ENCODE results near the gene VIPR1. TPM values are rescaled to one million over a fixed set of nuclear protein-coding genes. Genes with fewer than 3 reads are reported as not detected.

Gene VIPR1
- polyA plus RNA-seq, 3 donors from 2014 or later: 0.30 to 1.8 (median 0.60) TPM

GRCh38 chr3:42509111-42509510, 6.7 kb downstream of the VIPR1 start:
- Mint-ChIP-seq H3K27ac (peak overlapping the region in 1 of 6 donors; percentile 20), H3K27me3 (ENCODE audit: low read depth in 3 of 3) (peaks cover 2 to 12% (median 8%) of the 10 kb centered on the region in 3 donors), H3K36me3 (no peaks in the 10 kb centered on the region), H3K9me3 (peaks cover 0 to 2% (median 0%) of the 10 kb centered on the region in 6 donors), H3K4me3 (no peak overlapping the region), H3K4me1 (no peaks in the 10 kb centered on the region)
- no peak for DNase-seq

- Mint-ChIP-seq H3K27ac (no peak overlapping the region), H3K4me3 (no peak overlapping the region), H3K36me3 (no peaks in the 10 kb centered on the region), H3K9me3 (peaks cover 0 to 2% (median 0%) of the 10 kb centered on the region in 6 donors), H3K4me1 (no peaks in the 10 kb centered on the region), H3K27me3 (ENCODE audit: low read depth in 3 of 3) (peaks cover 5 to 13% (median 6%) of the 10 kb centered on the region in 3 donors)
- no peak for DNase-seq
Measured at GRCh38 chr3:42510325-42510724, 7.9 kb downstream of the VIPR1 start.

DNA sequence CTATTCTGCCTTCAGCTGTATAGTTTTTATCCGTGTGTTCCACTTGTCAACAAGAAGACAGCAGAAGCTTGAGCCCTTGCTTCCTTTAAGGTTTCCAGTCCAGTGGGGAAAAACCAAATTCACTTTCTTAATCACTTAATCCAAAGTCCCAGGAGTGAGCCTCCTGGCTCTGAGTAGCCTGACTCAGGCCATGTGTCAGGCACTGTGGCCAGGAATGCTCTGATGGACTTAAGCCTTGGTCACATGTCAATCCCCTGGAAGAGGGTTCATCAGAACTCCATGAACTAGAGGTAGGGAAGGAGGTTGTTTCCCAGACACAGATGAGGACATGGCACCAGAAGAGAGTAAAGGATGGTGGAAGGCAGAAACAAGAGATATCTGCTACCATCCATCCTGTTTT, 8.8 kb downstream of the VIPR1 start:
- Mint-ChIP-seq H3K27me3 (ENCODE audit: low read depth in 3 of 3) (peaks cover 5 to 13% (median 6%) of the 10 kb centered on the region in 3 donors), H3K27ac (no peak overlapping the region), H3K4me1 (no peaks in the 10 kb centered on the region), H3K9me3 (peaks cover 0 to 2% (median 0%) of the 10 kb centered on the region in 6 donors), H3K36me3 (no peaks in the 10 kb centered on the region), H3K4me3 (no peak overlapping the region)
- no peak for DNase-seq

GRCh38 chr3:42511736-42512135, 9.3 kb downstream of the VIPR1 start:
- Mint-ChIP-seq H3K4me1 (no peaks in the 10 kb centered on the region), H3K27me3 (ENCODE audit: low read depth in 3 of 3) (peaks cover 5 to 13% (median 6%) of the 10 kb centered on the region in 3 donors), H3K9me3 (peaks cover 0 to 2% (median 0%) of the 10 kb centered on the region in 6 donors), H3K4me3 (no peak overlapping the region), H3K27ac (no peak overlapping the region), H3K36me3 (no peaks in the 10 kb centered on the region)
- DNase-seq: no peak

DNA sequence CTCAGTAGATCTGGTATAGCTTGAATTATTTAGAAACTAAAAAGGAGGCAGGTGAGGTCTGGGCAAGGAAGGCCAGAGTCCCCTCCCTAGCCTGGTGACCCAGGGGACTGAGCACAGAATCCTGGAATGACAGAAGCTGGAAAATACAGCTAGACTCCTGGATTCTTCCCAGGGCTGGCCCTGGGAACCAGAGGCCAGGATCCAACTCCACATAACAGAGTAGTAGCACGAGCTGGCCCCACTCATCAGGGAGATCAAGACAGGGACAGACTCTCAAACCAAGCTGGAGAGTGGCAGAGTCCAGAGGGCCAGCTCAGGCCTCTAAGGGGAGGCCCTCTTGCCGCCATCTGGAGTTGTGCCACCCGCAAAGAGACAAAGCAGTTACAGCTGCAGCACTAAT, 10.7 kb downstream of the VIPR1 start:
- peaks cover 3 to 11% (median 5%) of the 10 kb centered on the region in 3 donors for H3K27me3 Mint-ChIP-seq (ENCODE audit: low read depth in 3 of 3)
- no peaks in the 10 kb centered on the region for H3K36me3 Mint-ChIP-seq
- H3K4me3 Mint-ChIP-seq: no peak overlapping the region
- no peaks in the 10 kb centered on the region for H3K9me3 Mint-ChIP-seq
- no peak for DNase-seq
- no peaks in the 10 kb centered on the region for H3K4me1 Mint-ChIP-seq
- H3K27ac Mint-ChIP-seq: no peak overlapping the region

GRCh38 chr3:42513521-42513920, 11.1 kb downstream of the VIPR1 start:
- Mint-ChIP-seq H3K9me3 (no peaks in the 10 kb centered on the region), H3K4me1 (no peaks in the 10 kb centered on the region), H3K36me3 (no peaks in the 10 kb centered on the region), H3K27me3 (ENCODE audit: low read depth in 3 of 3) (peaks cover 3 to 11% (median 4%) of the 10 kb centered on the region in 3 donors), H3K27ac (no peak overlapping the region), H3K4me3 (no peak overlapping the region)
- DNase-seq: no peak

- Mint-ChIP-seq H3K36me3 (no peaks in the 10 kb centered on the region), H3K27ac (no peak overlapping the region), H3K27me3 (ENCODE audit: low read depth in 3 of 3) (peaks cover under 1 to 11% (median 3%) of the 10 kb centered on the region in 3 donors), H3K4me1 (no peaks in the 10 kb centered on the region), H3K9me3 (no peaks in the 10 kb centered on the region), H3K4me3 (no peak overlapping the region)
- no peak for DNase-seq
Measured at GRCh38 chr3:42514876-42515275, 12.4 kb downstream of the VIPR1 start.

- Mint-ChIP-seq H3K4me1 (no peaks in the 10 kb centered on the region), H3K4me3 (no peak overlapping the region), H3K9me3 (no peaks in the 10 kb centered on the region), H3K36me3 (no peaks in the 10 kb centered on the region), H3K27me3 (ENCODE audit: low read depth in 3 of 3) (peaks cover 0 to 8% (median 5%) of the 10 kb centered on the region in 3 donors), H3K27ac (no peak overlapping the region)
- DNase-seq: no peak
Measured at GRCh38 chr3:42515391-42515916, 13.0 kb downstream of the VIPR1 start.

GRCh38 chr3:42515976-42516375, 13.5 kb downstream of the VIPR1 start:
- no peak overlapping the region for H3K4me3 Mint-ChIP-seq
- no peak for DNase-seq
- H3K27ac Mint-ChIP-seq: no peak overlapping the region
- no peaks in the 10 kb centered on the region for H3K4me1 Mint-ChIP-seq
- H3K27me3 Mint-ChIP-seq (ENCODE audit: low read depth in 3 of 3): peaks cover 0 to 7% (median 5%) of the 10 kb centered on the region in 3 donors
- H3K36me3 Mint-ChIP-seq: no peaks in the 10 kb centered on the region
- no peaks in the 10 kb centered on the region for H3K9me3 Mint-ChIP-seq

DNA sequence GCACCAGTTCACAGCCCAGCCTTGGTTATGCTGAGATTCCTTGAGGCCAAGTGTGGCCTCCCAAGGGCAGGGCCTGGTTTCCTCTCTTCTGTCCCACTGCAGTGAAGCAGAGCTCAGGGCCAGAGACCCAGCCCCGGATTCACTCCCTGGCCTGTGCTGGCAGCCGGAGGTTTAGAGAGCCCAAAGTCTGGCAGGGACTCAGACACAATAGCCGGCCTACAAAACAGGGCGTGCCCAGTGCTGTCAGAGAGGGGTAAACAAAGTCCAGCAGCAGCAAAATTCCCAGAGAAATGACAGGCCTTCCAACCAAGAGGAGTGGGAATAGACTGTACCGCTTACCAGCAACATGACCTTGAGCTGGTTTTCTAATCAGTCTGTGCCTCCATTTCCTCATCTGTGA, 14.0 kb downstream of the VIPR1 start:
- Mint-ChIP-seq H3K27ac (no peak overlapping the region), H3K36me3 (no peaks in the 10 kb centered on the region), H3K9me3 (no peaks in the 10 kb centered on the region), H3K27me3 (ENCODE audit: low read depth in 3 of 3) (peaks cover 0 to 5% (median 2%) of the 10 kb centered on the region in 3 donors), H3K4me1 (no peaks in the 10 kb centered on the region), H3K4me3 (no peak overlapping the region)
- no peak for DNase-seq

DNA sequence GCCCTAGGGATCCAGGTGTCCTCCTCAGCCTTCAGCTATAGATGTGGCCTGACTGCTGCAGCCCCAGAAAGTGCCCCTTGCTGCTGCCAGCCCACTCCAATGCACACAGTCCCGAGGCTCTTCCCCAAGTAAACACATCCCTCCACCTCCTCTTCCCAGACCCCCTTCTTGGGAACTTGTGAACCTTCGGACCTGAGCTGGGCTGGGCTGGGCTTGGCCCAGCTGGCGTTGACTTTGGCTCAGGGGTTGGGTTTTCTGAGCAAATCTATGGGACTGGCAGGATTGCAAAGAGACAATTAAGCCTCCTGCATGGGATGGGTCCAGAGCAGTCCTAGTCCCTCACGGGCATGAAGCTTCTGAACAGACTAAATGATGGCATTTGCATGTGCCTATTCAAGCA, 14.7 kb downstream of the VIPR1 start:
- Mint-ChIP-seq H3K27me3 (ENCODE audit: low read depth in 3 of 3) (peaks cover 0 to 5% (median 2%) of the 10 kb centered on the region in 3 donors), H3K4me1 (no peaks in the 10 kb centered on the region), H3K27ac (no peak overlapping the region), H3K9me3 (no peaks in the 10 kb centered on the region), H3K4me3 (no peak overlapping the region), H3K36me3 (no peaks in the 10 kb centered on the region)
- no peak for DNase-seq

GRCh38 chr3:42518800-42519567, 16.5 kb downstream of the VIPR1 start:
- no peaks in the 10 kb centered on the region for H3K9me3 Mint-ChIP-seq
- H3K27me3 Mint-ChIP-seq (ENCODE audit: low read depth in 3 of 3): peaks cover 0 to 5% (median 2%) of the 10 kb centered on the region in 3 donors
- no peak overlapping the region for H3K4me3 Mint-ChIP-seq
- DNase-seq: no peak
- H3K27ac Mint-ChIP-seq: no peak overlapping the region
- no peaks in the 10 kb centered on the region for H3K36me3 Mint-ChIP-seq
- H3K4me1 Mint-ChIP-seq: no peaks in the 10 kb centered on the region

DNA sequence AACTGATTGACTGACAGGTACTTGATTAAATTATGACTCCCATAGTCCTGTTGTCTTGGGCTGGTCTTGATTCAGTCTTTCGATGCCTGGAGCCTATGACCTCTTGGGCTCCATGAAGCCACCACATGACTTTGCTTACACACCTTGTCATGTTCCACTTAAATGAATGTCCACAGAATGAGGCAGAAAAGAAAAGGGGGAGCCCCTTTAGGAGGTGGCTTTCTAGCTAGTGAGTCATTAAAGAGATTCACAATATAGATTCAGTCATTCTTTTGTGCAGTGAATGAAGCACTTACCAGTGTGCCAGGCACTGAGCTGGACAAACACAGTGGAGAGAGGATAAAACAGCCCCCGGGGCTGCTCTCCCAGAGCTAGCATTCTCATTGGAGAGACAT, 17.1 kb downstream of the VIPR1 start:
- Mint-ChIP-seq H3K9me3 (no peaks in the 10 kb centered on the region), H3K27me3 (ENCODE audit: low read depth in 3 of 3) (peaks cover 0 to 5% (median 0%) of the 10 kb centered on the region in 3 donors), H3K4me3 (no peak overlapping the region), H3K27ac (no peak overlapping the region), H3K36me3 (no peaks in the 10 kb centered on the region), H3K4me1 (no peaks in the 10 kb centered on the region)
- DNase-seq: no peak

DNA sequence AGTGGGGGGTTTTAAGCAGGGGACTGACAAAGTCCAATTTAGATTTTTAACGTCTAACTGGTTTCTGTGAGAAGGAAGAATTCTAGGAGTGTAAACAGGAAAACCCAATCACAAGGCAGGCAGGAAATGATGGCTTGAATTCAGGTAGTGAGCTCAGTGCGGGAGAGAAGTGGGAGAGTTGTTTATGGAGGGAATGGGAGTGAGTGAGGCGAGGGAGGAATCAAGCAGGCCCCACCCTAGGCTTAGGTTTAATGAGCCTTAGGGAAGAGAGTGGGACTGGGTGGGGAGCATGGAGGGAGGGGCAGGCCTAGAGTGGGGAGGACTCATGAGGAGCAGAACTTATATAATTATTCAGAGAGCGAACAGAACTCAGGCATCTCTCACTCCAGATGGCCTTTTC, 17.9 kb downstream of the VIPR1 start:
- no peak for DNase-seq
- H3K36me3 Mint-ChIP-seq: no peaks in the 10 kb centered on the region
- H3K27ac Mint-ChIP-seq: no peak overlapping the region
- H3K4me3 Mint-ChIP-seq: no peak overlapping the region
- no peaks in the 10 kb centered on the region for H3K4me1 Mint-ChIP-seq
- no peaks in the 10 kb centered on the region for H3K9me3 Mint-ChIP-seq
- H3K27me3 Mint-ChIP-seq (ENCODE audit: low read depth in 3 of 3): peaks cover 0 to 2% (median 0%) of the 10 kb centered on the region in 3 donors

- Mint-ChIP-seq H3K9me3 (no peaks in the 10 kb centered on the region), H3K4me1 (no peaks in the 10 kb centered on the region), H3K4me3 (no peak overlapping the region), H3K36me3 (no peaks in the 10 kb centered on the region), H3K27me3 (ENCODE audit: low read depth in 3 of 3) (peaks cover 0 to 2% (median 0%) of the 10 kb centered on the region in 3 donors), H3K27ac (no peak overlapping the region)
- DNase-seq: no peak
Measured at GRCh38 chr3:42520906-42521305, 18.5 kb downstream of the VIPR1 start.
